ENCODE results near the gene TMEM38B. TPM values are rescaled to one million over a fixed set of nuclear protein-coding genes. Genes with fewer than 3 reads are reported as not detected.

TMEM38B gene
- total RNA-seq, 1 donor from 2014 or later, result 8.0 TPM

GRCh38 chr9:105711867-105712266 lies 17.5 kb downstream of the TMEM38B start:
- Mint-ChIP-seq H3K27me3 (ENCODE audit: unreplicated experiment) (no peaks in the 10 kb centered on the region), H3K27ac (ENCODE audit: unreplicated experiment) (no peak overlapping the region), H3K4me3 (ENCODE audit: unreplicated experiment) (no peak overlapping the region), H3K36me3 (ENCODE audit: unreplicated experiment) (no peaks in the 10 kb centered on the region), H3K9me3 (ENCODE audit: unreplicated experiment) (peaks cover 5% of the 10 kb centered on the region), H3K4me1 (ENCODE audit: unreplicated experiment) (no peaks in the 10 kb centered on the region)
- no peak for DNase-seq (ENCODE audit: extremely low spot score, unreplicated experiment)
- no peak for TF ChIP-seq CTCF (IDR thresholded peaks at IDR 0.05)

- H3K9me3 Mint-ChIP-seq (ENCODE audit: unreplicated experiment), result peaks cover 5% of the 10 kb centered on the region
- DNase-seq (ENCODE audit: extremely low spot score, unreplicated experiment), result no peak
- H3K4me3 Mint-ChIP-seq (ENCODE audit: unreplicated experiment), result no peak overlapping the region
- H3K27ac Mint-ChIP-seq (ENCODE audit: unreplicated experiment), result no peak overlapping the region
- no peak for TF ChIP-seq CTCF (IDR thresholded peaks at IDR 0.05)
- no peaks in the 10 kb centered on the region for H3K4me1 Mint-ChIP-seq (ENCODE audit: unreplicated experiment)
- H3K27me3 Mint-ChIP-seq (ENCODE audit: unreplicated experiment), result no peaks in the 10 kb centered on the region
- no peaks in the 10 kb centered on the region for H3K36me3 Mint-ChIP-seq (ENCODE audit: unreplicated experiment)
These were observed 18.0 kb downstream of the TMEM38B start for GRCh38 chr9:105712297-105712696.

- no peak for TF ChIP-seq CTCF (IDR thresholded peaks at IDR 0.05)
- DNase-seq (ENCODE audit: extremely low spot score, unreplicated experiment), result no peak
- no peak overlapping the region for H3K4me3 Mint-ChIP-seq (ENCODE audit: unreplicated experiment)
- H3K27ac Mint-ChIP-seq (ENCODE audit: unreplicated experiment), result no peak overlapping the region
- peaks cover 5% of the 10 kb centered on the region for H3K9me3 Mint-ChIP-seq (ENCODE audit: unreplicated experiment)
- H3K27me3 Mint-ChIP-seq (ENCODE audit: unreplicated experiment), result no peaks in the 10 kb centered on the region
- H3K36me3 Mint-ChIP-seq (ENCODE audit: unreplicated experiment), result no peaks in the 10 kb centered on the region
- no peaks in the 10 kb centered on the region for H3K4me1 Mint-ChIP-seq (ENCODE audit: unreplicated experiment)
These were observed 18.4 kb downstream of the TMEM38B start for GRCh38 chr9:105712773-105713172.

GRCh38 chr9:105713260-105714019 lies 19.1 kb downstream of the TMEM38B start:
- Mint-ChIP-seq H3K9me3 (ENCODE audit: unreplicated experiment) (peaks cover 5% of the 10 kb centered on the region), H3K4me1 (ENCODE audit: unreplicated experiment) (no peaks in the 10 kb centered on the region), H3K36me3 (ENCODE audit: unreplicated experiment) (no peaks in the 10 kb centered on the region), H3K27ac (ENCODE audit: unreplicated experiment) (no peak overlapping the region), H3K4me3 (ENCODE audit: unreplicated experiment) (no peak overlapping the region), H3K27me3 (ENCODE audit: unreplicated experiment) (no peaks in the 10 kb centered on the region)
- no peak for DNase-seq (ENCODE audit: extremely low spot score, unreplicated experiment)
- no peak for TF ChIP-seq CTCF (IDR thresholded peaks at IDR 0.05)

GRCh38 chr9:105714020-105714331 lies 19.6 kb downstream of the TMEM38B start:
- H3K4me3 Mint-ChIP-seq (ENCODE audit: unreplicated experiment), result no peak overlapping the region
- no peak for TF ChIP-seq CTCF (IDR thresholded peaks at IDR 0.05)
- no peak for DNase-seq (ENCODE audit: extremely low spot score, unreplicated experiment)
- H3K27ac Mint-ChIP-seq (ENCODE audit: unreplicated experiment), result no peak overlapping the region
- H3K9me3 Mint-ChIP-seq (ENCODE audit: unreplicated experiment), result peaks cover 5% of the 10 kb centered on the region
- no peaks in the 10 kb centered on the region for H3K36me3 Mint-ChIP-seq (ENCODE audit: unreplicated experiment)
- no peaks in the 10 kb centered on the region for H3K27me3 Mint-ChIP-seq (ENCODE audit: unreplicated experiment)
- no peaks in the 10 kb centered on the region for H3K4me1 Mint-ChIP-seq (ENCODE audit: unreplicated experiment)

Data from osteocyte (in vitro differentiated cells).